ENCODE measurements around the gene TRIM33.

Gene TRIM33

DNA sequence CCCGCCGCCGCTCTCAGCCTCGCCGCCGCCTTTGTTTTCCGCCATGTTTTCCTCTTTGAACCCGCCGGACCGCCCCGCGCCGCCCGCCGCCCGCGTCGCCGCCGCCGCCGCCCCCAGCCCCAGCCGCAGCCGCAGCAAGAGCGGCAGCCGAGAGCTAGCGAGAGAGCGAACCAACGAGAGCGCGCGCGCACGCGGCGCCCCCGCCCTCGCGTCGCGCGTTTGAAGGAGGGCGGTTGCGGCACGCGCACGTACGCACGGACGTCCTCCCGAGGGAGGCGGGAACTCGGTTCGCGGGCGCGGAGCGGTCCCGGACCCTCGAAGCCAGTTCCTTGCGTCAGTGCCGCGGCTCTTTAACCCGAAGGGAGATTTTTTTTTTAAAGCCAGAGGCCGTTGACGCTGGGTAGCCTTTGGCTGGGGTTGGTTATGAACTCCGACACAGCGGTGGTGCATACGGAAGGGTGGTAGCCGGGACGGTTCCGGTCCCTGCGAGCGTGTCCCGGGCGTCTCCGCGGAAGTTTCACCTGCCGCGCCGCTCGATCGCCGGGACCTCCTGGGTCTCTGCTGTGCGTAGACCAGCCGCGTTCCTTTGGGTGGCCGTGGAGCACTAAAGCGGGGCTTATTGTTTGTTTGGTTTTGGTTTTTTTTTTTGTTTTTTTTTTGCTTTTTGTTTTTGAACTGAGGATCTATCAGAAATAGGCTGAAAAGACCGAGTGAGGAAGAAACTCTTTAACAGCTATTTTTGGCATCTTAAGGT, at the start of gene TRIM33:
Gene TRIM33 (minus strand): TSS at position 172 of the 754 bp plus-strand sequence. CDS start 127 bp downstream, at position 45.
- DNase-seq, result peak; percentile 95

DNA sequence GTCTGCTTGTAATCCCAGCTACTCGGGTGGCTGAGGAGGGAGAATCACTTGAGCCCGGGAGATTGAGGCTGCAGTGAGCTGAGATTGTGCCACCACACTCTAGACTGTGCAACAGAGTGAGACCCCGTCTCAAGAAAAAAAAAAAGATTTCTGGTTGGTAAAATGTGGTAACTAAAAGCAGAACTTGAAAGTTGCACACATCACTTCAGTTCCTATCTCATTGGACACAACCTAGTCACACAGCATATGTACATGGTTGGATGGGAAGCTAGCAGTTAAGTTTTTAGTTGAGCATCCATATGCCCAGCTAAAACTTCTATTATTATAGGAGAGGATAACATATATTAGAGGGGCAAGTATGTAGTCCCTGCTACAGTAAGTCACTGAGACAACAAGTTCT, 48.4 kb upstream of the TRIM33 start:
- peak; percentile 1 for DNase-seq

DNA sequence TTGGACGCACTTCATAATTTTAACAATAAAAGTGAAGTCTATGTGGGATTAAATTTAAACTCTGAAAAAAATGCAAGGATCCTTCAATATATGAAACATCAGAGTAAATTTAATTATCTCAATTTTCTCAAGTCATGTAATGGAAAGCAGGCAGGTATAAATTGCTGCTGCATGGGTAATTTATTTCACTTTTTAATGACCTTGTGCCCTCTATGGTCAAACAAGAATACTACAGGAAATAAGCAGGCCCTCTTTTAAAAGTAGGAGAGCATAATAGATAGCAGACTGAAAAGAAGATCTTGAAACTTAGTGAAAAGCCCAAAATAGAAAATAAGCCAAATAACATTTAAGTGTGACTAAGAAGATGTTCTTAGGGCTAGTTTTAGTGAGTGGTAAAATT, 47.5 kb upstream of the TRIM33 start:
- DNase-seq, result no peak

DNA sequence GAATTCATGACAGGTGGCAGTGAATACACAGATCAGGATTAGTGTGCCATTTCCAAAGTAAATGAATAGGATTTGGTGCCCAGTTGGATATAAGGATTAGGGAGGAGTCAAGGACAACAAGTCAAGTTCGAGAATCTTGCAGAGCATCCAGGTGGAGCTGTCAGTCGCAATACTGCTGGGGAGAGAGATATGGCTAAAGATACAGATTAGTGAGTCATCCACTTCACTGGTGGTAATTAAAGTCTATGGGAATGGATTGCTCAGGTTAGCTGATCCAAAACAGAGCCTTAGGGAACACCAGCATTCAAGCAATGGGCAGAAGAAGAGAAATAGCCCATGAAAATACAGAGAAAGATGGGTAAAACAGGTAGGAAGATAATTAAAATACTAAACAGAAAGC, 43.6 kb upstream of the TRIM33 start:
- DNase-seq, result no peak

DNA sequence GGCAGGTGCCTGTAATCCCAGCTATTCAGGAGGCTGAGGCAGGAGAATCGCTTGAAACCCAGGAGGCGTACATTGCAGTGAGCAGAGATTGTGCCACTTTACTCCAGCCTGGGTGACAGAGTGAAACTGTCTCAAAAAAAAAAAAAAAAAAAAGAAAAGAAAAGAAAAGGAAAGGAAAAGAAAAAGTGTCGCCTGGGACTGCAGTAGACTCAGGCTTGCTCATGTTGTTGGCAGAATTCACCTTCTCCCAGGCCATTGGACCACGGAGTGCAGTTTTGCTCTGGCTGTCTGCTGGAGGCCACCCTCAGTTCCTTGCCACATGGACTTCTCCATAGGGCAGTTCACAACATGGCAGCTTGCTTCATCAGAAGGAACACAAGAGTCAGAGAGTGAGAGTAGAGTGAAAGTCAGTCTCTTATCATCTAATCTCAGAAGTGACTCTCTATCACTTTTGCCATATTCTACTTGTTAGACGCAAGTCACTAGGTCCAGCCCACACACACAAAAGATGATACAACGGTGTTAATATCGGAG, 41.2 kb upstream of the TRIM33 start:
- DNase-seq, result no peak

DNA sequence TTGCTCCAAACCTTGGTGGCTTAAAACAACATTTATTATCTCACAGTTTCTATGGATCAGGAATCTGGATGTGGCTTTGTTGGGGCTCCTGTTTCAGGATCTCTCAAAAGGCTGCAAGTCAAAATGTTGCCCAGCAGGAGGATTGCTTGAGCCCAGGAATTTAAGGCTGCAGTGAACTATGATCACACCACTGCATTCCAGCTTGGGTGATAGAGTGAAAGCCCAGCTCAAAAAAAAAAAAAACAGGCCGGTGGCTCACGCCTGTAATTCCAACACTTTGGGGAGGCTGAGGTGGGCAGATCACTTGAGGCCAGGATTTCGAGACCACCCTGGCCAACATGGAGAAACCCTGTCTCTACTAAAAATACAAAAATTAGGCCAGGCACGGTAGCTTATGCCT, 40.4 kb upstream of the TRIM33 start:
- DNase-seq, result no peak

DNA sequence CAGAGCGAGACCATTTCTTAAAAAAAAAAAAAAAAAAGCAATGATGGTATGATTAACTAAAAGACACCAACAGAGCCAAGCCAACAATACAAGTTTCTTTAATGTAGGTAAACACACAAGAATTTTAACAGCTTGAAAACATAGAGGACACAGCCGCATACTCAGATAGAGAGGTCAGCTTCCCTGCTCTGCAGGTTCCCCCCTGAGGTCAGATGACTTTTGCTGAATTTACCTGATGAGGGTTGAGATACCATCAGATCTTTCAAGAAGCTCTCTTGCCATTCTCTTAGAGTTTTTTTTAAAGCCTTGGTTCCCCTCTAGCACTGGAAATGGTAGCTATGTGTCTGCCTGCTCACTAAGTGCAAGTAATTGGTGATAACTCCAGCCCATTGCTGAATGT, 39.3 kb upstream of the TRIM33 start:
- no peak for DNase-seq

DNA sequence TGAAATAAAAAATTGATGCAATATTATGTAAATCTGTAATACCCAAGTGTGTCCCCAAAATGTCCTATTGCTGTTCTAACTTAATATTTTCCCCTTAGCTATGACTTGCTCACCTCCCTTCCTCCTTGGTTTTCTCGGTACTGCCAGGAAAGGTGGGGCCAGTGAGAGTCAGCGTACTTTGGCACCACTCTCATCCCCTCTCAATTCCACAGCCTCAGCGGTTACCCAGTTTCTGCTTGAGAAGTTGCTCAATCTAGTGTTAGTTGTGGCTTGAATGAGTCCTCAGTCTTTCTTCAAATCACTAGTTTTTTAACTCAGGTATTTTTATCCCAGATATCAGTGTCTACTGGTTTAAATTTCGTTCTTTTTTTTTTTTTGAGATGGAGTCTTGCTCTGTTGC, 38.1 kb upstream of the TRIM33 start:
- no peak for DNase-seq

DNA sequence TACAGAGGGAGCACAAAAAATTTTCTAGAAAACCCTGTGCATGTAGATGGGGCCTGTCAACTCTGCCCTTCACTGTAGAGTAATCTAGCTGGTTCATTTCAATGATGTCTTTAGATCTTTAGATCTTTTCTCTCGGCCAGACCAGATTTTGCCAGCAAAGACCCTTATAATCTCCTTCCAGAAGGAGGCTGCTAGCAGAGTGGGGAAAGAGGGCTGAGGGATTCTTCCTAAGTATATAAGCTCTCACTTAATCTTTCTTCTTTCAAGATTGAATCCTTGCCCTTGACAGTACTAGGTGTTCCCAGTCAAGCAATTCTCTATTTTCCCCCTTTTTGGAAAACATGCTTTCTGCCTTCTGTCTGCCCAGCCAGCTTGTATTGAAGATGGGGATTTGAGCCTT, 36.1 kb upstream of the TRIM33 start:
- no peak for DNase-seq

DNA sequence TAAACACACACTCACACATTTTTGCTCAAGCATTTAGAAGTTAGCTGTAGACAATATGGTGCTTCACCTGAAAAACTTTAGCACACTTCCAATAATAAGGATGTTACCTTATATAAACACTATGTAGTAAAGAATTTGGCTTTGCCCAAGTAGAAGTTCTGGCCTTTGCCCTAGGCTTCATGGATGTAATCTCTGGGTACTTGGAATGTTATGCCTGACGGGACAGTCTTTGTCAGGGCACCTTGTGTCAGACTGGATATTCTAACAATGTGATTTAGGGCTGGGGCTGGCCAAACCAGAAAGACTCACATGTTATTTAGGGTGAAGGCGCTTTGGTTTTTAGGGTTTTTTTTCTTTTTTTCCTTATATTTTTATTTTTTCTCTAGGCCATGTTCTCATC, 34.8 kb upstream of the TRIM33 start:
- no peak for DNase-seq

DNA sequence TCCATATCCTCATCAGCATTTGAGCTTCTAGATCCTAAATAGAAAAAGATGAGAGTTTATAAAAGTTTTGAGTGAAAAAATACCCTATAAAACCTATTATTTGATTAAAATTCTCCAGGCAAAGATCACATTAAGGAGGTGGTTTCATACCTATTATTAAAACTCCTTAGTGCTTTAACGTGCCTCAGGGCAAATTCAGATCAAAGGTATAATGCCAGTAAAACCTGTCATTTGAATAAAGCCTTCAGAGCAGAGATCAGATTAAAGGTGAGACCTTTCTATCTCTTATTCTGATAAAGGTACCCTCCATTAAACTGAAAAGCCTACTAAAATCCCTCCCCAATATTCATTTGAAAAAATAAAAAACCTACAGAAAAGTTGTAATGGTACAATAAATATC, 34.3 kb upstream of the TRIM33 start:
- DNase-seq, result no peak

DNA sequence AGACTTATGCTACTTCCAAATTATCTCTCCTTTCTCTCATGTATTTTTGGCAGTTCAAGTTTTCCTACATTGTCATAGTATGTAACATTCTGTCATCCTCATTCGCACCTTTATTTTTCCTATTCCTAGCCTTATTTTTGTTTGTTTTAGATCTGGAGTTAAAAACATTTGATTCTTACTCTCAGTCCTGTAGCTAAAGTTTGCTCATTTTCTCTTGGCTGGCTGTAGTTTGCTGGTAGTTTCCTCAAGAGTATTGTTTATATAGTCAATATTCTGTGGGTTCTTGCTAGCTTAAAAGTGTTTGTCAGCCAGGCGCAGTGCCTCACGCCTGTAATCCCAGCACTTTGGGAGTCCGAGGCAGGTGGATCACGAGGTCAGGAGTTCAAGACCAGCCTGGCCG, 29.8 kb upstream of the TRIM33 start:
- DNase-seq, result no peak

DNA sequence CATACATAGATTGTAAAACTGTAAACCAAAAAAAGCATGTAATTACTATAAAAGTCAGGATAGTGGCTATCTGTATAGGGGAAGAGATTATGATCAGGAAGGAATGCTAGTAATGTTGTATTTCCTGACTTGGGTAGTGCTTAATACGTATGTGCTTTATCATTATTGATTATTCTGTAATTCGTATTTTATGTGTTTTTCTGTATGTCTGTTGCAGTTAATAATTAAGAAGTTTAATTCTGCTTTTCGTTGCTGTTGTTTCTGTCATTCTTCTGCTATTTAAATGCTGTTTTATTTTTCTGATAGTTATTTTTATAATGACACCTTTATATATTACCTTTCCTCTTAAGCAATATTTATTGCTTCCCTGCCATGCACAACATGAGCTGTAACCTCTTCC, 29.3 kb upstream of the TRIM33 start:
- no peak for DNase-seq

DNA sequence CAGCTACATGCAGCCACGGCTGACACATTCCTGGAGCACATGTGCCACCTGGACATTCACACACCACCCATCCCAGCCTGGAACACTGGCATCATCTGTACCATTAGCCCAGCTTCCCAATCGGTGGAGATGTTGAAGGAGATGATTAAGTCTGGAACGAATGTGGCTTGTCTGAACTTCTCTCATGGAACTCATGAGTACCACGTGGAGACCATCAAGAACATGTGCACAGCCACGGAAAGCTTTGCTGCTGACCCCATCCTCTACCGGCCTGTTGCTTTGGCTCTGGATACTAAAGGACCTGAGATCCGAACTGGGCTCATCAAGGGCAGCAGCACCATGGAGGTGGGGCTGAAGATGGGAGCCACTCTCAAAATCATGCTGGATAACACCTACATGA, 25.0 kb upstream of the TRIM33 start:
- no peak for DNase-seq

DNA sequence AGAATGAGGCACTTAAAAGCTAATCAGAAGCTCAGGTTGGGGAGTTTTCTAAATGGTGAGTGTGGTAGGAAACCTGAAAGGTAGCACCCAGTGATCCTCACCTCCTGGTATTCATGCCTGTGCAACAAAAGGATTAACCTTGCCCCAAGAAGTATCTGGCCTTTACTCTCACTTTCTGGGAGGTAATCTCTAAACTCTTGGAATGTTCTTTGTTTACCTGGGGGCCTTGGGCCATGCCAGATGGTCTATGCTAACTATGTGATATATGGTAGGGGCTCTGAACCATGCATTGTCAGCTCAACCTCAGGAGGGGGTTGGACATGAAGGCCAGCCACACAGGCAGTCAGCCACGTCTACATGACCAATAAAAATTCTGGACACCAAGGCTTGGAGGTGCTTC, 24.4 kb upstream of the TRIM33 start:
- no peak for DNase-seq

DNA sequence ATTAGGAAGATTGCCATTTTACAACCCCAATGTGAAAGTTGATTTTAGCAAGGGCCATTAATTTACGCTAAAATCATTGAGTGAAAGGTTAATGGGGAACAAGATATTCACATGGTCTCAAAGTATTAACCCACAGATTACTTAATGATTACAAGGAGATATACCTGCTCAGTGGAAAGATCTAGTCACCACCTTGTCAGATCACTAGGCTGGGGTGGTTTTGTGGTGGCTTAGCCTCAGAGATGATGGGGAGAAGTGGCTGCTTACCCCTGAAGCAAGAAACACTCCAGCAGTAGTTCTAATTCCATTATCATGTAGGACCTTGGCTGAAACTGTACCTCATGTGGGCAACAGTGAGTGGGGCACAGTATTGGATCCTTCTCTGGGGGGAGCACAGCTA, 20.1 kb upstream of the TRIM33 start:
- no peak for DNase-seq

DNA sequence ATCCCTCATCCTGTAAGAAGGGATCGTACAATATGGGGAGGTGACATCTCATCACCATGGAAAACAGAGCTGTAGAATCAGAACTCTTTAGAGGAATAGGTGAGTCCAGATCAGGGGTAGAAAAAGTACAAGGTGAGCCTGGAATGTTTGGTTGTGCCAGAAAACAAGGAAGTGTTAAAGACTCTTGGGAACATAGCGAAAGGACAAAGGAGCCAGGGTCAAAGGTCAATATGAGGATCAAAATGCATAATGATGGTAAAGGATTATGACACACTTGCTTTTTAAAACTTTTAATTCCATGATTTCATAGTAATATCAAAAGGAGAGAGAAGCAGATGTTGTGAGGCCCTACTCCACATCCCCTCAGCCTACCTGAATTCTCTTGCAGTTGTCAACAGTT, 19.2 kb upstream of the TRIM33 start:
- DNase-seq, result no peak

DNA sequence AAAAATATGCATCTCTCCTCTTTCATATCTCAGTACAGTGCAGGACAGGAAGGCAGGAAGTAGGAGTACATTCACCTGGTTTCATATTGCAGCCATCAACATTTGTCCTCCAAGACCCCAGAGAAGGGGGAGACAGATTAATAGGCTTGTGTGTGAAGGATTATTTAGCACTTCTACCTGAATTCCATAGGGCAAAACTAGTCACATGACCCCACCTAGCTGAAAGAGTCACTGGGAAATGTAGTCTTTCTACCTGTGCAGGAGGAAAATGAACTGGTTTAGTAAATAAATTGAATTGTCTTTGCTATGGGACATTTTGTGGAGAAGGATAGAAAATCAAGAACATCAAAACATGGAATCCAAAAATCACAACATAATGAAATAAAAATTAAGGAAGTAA, 13.9 kb upstream of the TRIM33 start:
- DNase-seq, result no peak

DNA sequence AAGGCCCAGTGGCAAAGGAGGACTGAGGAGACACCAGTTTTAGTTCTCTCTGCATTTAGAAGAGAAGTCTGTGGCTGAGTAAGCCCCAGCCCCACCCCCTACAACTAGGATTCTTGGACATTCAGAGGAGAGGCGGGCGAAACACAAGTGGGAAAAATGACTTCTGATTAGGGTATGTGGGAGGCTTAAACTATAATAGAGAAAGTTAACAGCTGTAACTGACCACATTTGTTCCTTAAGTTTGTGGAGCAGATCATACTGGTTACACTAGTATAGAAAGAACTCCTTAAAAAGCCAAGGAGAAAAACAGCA, 11.2 kb upstream of the TRIM33 start:
- no peak for DNase-seq

DNA sequence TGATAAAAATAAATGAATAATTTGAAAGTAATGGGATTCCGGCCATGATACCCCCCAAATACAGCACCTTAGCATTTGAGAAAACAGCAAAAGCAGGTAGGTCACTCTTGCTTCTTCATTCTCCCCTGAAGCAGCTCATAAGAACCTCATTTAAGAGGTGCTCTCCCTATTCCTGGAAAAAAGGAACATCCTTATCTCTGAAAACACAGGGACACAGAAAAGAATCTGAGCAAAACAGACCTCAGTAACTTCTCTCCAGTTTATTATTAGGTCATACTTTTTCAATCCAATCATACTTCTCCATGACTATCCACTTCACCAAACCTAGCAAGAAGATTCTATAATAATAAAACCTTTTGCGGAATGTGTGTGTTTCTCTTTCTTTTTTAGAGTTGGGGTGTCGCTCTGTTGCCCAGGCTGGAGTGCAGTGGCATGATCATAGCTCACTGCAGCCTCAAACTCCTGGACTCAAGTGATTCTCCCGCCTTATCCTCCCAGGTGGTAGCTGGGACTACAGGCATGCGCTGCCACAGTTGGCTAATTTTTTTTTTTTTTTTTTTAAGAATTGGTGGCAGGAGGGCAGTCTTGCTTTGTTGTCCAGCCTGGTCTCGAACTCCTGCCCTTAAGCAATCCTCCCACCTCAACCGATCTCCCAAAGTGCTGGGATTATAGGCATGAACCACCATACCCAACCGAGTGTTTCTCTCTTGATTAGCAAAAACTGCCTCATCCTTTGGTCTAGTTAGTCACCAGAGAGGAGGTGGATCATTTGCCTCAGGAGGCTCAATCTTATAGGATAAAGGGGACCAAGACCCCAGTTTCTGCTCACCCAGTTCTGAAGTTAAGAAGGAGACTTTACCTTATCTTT, 10.6 kb upstream of the TRIM33 start:
- no peak for DNase-seq

DNA sequence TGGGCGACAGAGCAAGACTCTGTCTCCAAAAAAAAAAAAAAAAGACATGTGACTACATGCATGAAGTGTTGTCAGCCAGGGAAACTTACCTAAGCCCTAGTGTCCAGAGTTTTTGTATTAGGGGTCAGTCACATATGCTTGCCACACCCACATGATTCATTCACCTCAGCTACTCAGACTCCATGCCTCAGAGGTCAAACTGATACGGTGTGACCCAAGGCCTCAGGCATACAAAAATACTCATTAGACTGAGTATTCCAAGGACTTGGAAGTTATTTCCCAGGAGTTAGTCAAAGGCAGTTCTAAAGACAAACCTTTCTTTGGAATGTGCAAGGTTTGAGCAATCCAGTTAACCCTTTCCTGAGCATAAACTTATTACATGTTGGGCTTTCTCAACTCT, 6.3 kb upstream of the TRIM33 start:
- DNase-seq, result no peak

DNA sequence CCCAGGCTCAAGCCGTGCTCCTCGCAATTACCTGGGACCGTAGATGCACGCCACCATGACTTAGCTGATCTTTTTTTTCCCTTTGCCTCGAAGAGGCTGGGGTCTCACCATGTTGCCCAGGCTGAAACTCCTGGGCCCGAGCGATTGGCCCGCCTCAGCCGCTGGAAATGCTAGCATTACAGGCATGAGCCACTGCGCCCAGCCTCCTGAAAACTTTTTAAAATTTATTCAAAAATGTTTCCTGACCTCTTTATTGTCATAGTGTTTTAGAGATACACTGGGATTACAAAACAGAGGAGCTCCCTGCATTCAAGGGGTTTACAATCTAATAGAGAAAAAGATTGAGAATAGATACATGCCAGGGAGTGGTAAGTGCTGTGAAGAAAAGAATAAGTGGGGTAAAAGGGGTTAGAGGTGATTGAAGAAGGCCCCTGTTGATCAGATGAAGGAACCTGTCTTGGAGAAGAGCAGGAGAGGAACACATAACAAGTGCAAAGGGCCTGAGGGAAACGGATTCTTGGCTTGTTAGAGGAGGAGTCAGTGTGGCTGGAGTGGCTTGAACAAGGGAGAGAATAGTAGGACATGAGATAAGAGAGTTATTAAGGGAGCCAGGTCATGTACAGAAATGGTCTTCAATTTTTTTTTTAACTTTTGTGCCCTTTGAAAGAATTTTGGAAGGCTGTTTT, 1.7 kb upstream of the TRIM33 start:
- DNase-seq, result no peak

DNA sequence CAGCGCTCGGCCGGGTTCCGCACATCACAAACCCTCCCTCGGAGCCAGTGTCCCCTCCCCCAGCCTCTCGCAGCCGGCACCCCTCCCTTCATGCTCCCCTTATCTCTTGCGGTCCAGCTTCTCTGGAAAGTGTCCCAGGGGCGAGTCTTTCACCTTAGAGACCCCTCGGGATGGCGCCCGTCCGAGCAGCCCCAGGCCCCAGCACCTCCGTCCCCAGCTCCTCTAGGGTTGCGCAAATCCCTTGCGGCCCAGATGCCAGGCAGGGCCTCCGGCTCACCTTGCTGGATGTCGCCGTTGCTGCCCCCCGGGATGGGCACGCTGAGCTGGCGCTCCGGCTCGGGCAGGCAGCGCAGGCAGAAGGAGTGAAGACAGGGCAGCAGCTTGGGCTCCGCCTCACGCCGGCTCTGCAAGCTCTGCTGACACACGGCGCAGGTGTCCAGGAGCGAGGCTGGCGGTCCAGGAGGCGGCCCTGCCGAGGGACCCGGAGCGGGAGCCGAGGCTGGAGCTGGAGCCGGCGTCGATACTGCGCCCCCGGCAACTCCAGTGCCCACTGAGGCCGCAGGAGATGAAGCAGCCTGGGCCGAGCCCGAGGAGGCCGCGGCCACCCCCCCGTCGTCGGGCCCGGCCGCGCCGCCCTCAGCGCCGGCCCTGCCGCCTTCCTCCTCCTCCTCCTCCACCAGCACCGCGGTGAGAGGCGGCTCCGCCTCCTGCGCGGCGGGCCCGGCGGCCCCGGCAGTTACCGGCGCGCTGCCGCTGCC, 550 bp downstream of the TRIM33 start:
- DNase-seq, result no peak

Data from GDM1 (cell line).